ENCODE results near the gene KAT2A. TPM values are rescaled to one million over a fixed set of nuclear protein-coding genes. Genes with fewer than 3 reads are reported as not detected.

The KAT2A gene
- total RNA-seq, 1 experiment from 2014 or later = 43.5 TPM

DNA sequence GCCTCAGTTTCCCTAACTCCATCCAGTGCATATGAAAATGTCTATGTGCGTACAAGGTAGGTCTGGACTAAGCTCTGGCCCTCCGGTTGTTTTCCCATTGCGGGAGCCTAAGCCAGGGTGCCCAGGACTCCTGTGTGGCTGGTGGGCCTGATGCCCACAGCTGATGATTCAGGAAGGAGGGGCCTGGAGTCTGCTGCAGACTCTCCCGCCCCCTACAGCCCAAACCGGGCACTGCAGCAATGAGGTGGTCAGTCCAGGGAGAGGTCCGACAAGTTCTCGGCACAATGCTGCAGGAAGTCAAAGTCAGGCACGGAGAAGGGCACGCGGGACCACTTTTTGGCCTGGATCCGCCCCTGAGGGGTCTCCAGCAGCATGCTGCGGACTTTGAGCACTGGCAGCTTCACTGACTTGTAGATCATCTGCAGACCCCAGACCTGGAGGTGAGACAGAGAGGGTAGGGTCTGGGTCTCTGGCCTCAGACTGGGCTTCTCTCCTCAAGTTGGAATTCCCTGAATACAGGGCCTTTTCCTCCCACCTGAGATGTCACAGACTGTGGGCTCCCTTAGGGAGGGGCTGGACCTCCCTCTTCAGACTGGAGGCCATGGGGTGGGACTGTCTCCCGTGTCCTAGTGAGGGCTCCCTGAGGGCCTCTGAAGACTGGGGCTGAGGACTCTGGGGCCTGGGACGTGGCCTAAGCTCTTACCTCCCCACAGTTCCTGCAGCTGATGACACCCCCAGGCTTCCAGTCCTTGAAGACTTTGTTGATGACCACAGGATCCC, 19.5 kb downstream of the KAT2A start:
- Histone ChIP-seq H2AK5ac (ENCODE audit: insufficient read length, low read length) (no peak overlapping the region), H3K18ac (ENCODE audit: insufficient read length, low read depth, low read length) (no peak overlapping the region), H2BK15ac (ENCODE audit: low read depth, low read length) (no peak overlapping the region), H4K8ac (replicated peaks; ENCODE audit: insufficient read length, low read depth, low read length) (no peak overlapping the region), H4K20me1 (ENCODE audit: control insufficient read depth, insufficient read depth, insufficient read length) (no peaks in the 10 kb centered on the region), H4K91ac (ENCODE audit: insufficient read length, low read depth, low read length) (no peak overlapping the region), H3K27me3 (ENCODE audit: insufficient read depth, low read length) (peaks cover 12% of the 10 kb centered on the region; the same call in 1 of the 2 replicates), H3K14ac (ENCODE audit: insufficient read depth, low read length) (no peak overlapping the region), H2AFZ (ENCODE audit: low read length) (no peak overlapping the region), H4K5ac (ENCODE audit: insufficient read length, low read depth, low read length) (no peak overlapping the region), H3K9ac (ENCODE audit: extremely low read depth, insufficient read length, low read length) (no peak overlapping the region), H3K4me1 (ENCODE audit: insufficient read depth, low read length) (no peaks in the 10 kb centered on the region), H3K27ac (ENCODE audit: insufficient read length, low read depth, low read length) (no peak overlapping the region), H3K4me2 (ENCODE audit: insufficient read depth, insufficient read length, low read length) (no peak overlapping the region), H2BK5ac (ENCODE audit: insufficient read length, low read length) (no peak overlapping the region), H2BK120ac (ENCODE audit: low read depth, low read length, poor library complexity, severe bottlenecking) (no peak overlapping the region), H3K79me2 (ENCODE audit: insufficient read depth, low read length) (no peaks in the 10 kb centered on the region), H3T11ph (ENCODE audit: low read length) (no peak overlapping the region), H3K79me1 (ENCODE audit: insufficient read depth, low read depth, low read length, poor library complexity, severe bottlenecking) (no peaks in the 10 kb centered on the region), H3K9me3 (ENCODE audit: control insufficient read depth, low read depth, low read length) (no peaks in the 10 kb centered on the region), H3K4ac (ENCODE audit: low read depth, low read length) (no peak overlapping the region), H3K23ac (ENCODE audit: insufficient read length, low read depth, low read length) (no peak overlapping the region), H2BK20ac (ENCODE audit: low read depth, low read length, poor library complexity, severe bottlenecking) (no peak overlapping the region), H3K23me2 (ENCODE audit: insufficient read length, low read depth, low read length, poor library complexity, severe bottlenecking) (peaks cover 9% of the 10 kb centered on the region), H2BK12ac (ENCODE audit: insufficient read length, low read depth, low read length) (no peak overlapping the region), H3K56ac (ENCODE audit: insufficient read length, low read depth, low read length) (no peak overlapping the region)
- H3K27me3 Mint-ChIP-seq (ENCODE audit: low read depth) = peaks cover 27% of the 10 kb centered on the region
- TF ChIP-seq, protein P1, sequence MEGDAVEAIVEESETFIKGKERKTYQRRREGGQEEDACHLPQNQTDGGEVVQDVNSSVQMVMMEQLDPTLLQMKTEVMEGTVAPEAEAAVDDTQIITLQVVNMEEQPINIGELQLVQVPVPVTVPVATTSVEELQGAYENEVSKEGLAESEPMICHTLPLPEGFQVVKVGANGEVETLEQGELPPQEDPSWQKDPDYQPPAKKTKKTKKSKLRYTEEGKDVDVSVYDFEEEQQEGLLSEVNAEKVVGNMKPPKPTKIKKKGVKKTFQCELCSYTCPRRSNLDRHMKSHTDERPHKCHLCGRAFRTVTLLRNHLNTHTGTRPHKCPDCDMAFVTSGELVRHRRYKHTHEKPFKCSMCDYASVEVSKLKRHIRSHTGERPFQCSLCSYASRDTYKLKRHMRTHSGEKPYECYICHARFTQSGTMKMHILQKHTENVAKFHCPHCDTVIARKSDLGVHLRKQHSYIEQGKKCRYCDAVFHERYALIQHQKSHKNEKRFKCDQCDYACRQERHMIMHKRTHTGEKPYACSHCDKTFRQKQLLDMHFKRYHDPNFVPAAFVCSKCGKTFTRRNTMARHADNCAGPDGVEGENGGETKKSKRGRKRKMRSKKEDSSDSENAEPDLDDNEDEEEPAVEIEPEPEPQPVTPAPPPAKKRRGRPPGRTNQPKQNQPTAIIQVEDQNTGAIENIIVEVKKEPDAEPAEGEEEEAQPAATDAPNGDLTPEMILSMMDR (conservative IDR thresholded peaks at IDR 0.05) = peak; percentile 99
- WGBS (ENCODE audit: extremely low coverage, insufficient read length, low lambda C conversion rate) = no CpG with 5 or more reads among the region's 14 CpGs
- H3K36me3 Mint-ChIP-seq (ENCODE audit: insufficient read depth in 1 of 3, low read depth in 3 of 3) = no peaks in the 10 kb centered on the region
- no peak overlapping the region for H3K4me3 Mint-ChIP-seq
- peak; percentile 96 for DNase-seq
- H3K27ac Mint-ChIP-seq = no peak overlapping the region
- no peaks in the 10 kb centered on the region for H3K9me3 Mint-ChIP-seq
- peaks cover 21 to 32% of the 10 kb centered on the region in 2 experiments for H3K4me1 Mint-ChIP-seq
